ENCODE measurements around the gene RTP3.
"Not testable (repeated sequence)": the region's sequence is repeated elsewhere in the genome, so short reads cannot be mapped to it uniquely, and the experiment has no call there.

The RTP3 gene

DNA sequence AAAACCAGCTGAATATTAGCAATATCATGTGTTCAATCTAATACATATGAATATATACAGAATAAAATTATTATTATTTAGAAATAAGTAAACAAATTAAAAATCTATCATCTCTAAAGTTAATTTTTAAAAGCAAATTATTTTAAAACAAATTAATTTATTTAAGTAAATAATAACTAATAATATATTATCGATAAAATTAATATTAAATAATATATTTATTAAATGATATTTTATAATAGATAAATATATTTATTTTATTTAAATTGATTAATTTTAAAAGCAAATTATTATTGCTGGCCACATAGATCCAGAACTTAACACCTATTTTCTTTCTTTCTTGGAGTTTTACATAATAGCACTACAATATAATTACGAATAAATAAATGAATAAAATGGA lies 22.2 kb downstream of the RTP3 start:
- no peak for DNase-seq (ENCODE audit: low spot score)

DNA sequence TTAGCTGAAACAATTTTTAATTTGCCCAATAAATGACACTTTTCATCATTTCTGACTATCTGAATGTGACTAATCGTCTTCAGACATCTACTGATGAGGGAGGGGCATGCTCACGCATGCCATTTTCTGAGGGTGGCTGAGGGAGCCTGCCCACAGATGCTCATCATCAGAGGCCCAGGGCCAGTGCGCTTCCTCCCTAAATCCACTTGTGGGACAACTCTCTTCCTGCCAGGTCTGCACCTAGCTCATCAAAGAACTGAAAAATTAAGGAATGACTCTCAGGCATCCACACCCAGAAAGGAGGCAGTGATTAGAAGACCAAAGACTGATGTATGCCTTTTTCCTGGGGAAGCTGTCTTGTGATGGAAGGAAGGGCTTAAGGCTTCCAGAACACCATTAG lies 22.8 kb downstream of the RTP3 start:
- no peak for DNase-seq (ENCODE audit: low spot score)

DNA sequence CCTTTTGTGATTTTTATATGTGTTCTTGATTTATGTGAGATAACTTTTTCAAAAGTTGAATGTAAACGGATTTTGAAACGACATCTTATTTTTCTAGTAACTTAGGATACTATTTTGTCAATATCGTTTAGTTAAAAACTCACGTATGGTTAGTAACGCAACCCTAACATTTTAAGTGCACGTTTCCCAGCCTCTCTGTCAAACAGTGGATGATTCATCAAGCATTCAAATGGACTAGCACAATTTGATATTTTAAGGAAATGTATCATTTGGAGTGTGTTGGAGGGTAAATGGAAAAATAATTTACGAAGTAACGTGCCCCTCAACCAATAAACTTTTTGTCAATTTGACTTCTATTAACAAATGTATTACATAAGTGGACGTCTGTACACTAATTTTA lies 23.3 kb downstream of the RTP3 start:
- DNase-seq (ENCODE audit: low spot score): no peak

DNA sequence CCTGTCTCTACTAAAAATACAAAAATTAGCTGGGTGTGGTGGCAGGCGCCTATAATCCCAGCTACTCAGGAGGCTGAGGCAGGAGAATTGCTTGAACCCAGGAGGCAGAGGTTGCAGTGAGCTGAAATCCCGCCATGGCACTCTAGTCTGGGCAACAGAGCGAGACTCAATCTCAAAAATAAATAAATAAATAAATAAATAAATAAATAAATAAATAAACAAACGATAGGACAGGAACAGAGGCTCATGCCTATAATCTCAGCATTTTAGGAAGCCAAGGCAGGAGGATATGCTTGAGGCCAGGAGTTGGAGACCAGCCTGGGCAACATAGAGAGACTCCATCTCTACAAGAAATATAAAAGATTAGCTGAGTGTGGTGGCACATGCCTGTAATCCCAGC lies 24.4 kb downstream of the RTP3 start:
- DNase-seq (ENCODE audit: low spot score): not testable (repeated sequence)

DNA sequence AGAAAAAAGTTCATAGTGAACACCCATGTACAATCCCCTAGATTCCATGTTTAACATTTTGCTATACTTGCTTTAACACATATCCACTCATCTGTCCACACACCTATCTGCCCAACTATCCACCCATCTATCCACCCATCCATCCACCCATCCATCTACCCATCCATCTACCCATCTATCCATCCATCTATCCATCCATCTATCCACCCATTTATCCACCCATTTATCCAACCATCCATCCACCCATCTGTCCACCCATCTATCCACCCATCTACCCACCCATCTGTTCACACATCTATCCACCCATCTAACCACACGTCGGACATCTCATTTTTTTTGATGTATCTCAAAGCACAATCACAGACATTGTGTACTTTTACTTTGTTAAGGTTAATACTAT lies 25.8 kb downstream of the RTP3 start:
- DNase-seq (ENCODE audit: low spot score): no peak

DNA sequence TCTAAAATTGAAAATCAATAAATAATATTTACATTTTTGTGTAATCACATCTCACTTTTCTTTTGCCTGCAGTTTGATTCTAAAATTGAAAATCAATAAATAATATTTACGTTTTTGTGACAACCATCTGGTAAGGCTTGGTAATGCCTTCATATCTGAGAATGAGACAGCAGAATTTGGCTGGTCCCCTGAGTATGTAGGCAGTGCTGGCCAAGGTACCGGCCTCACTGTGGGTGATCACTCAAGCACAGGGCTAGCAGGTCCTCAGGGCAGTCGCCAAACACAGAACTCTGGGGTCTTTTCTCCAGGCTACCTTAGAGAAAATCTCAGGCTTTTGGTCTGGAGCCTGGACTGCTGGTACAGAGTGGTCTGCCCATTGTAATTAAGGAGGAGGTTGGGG lies 26.2 kb downstream of the RTP3 start:
- no peak for DNase-seq (ENCODE audit: low spot score)

DNA sequence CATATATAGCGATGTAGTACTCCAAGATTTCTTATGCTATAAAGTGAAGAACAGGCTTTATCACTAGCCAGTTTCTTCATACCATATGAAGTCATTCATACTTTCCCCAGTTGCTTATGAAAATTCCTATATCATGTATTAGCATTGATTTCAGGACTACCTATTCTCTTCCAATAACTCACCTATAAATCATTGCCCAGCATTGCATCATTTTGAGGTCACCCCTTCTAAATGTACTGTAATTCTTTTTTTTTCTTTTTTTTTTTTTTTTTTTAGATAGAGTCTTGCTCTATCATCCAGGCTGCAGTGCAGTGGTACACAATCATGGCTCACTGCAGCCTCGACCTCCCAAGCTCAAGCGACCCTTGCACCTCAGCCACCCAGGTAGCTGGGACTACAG lies 27.1 kb downstream of the RTP3 start:
- DNase-seq (ENCODE audit: low spot score): no peak

DNA sequence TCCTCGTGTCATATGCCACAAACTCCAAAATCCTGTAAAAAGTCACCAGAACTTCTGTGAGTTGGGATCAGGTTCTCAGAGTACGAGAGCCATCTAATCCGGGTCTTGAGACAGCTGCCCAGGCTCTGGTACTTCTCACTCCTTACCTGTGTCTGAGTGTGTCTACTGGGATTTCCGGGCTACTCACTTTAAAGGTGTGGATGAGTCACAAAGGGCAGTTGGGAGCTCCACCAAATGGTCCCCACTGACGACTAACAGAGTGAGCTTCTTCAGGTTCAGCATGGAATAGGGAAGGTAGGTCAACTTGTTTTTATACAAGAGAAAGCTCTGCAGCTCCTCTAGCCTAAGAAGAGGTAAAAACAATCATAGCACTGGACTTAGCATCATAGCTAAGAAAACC lies 29.5 kb downstream of the RTP3 start:
- no peak for DNase-seq (ENCODE audit: low spot score)

DNA sequence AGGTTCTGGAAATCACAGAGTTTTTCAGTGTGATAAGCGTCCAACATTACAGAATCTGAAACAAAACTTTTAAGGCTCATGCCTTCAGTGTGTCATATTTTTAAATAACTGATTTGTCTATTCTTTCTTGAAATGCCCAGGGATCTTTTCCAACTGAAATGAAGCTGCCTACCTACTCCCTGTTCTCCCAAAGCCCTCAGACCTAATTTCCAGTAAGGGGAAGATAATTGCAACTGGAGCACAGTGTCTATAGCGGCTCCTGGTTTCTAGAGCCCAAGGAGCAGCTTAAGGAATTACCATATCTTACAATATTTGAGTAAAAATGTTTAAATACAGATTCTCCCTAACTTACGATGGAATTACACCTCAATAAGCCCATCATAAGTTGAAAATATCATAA lies 35.3 kb downstream of the RTP3 start:
- DNase-seq (ENCODE audit: low spot score): no peak

DNA sequence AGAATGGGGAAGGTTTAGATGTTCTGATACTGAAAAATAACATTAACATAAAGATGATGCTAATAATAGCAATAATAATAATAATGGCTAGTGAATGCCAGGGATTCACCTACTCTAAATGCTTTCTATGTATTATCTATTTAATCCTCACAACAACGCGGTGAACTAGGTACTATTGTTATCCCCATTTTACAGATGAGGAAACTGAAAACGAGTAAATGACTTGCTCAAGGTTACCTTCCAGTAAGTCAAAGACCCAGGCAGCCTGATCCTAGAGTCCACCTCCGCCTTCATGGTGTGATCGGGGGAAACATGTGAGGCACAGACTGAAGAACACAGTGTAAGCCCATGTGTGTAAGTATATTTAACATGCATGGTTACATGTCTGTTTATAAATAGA lies 38.0 kb downstream of the RTP3 start:
- DNase-seq (ENCODE audit: low spot score): no peak

DNA sequence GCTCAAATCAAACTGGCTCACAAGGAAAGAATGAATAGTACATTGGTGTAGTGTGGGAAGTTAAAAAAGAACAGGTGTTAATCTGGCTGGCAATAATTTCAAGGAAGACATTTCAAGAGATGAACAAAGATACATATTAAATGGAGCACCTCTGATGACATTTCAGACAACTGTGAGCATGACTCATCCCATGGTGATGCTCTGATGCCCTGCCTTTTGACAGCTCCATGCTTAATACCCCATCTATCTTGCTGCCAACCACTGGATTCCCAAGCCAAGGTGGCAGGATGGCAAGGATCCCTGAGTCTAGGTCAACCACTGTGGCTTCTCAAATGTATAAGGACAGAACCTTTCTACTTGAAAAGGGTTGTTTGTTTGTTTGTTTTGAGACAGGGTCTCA lies 39.0 kb downstream of the RTP3 start:
- no peak for DNase-seq (ENCODE audit: low spot score)

DNA sequence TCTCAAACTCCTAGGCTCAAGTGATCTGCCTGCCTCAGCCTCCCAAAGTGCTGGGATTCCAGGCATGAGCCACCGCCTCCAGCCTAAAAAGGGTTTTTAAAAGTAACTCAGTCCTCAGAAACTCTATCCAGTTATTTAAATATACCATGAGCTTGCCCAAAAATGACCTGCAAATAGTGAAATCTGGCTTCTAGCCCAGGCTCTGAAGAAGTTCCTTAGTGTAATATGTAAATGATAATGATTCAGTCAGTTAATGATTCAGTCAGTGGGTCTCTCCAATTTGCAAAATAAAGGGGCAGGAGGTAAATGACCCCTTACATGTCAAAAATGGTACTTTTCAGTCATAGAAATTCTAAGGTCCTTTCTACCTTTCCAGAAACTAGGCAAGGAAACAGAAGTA lies 39.5 kb downstream of the RTP3 start:
- no peak for DNase-seq (ENCODE audit: low spot score)

DNA sequence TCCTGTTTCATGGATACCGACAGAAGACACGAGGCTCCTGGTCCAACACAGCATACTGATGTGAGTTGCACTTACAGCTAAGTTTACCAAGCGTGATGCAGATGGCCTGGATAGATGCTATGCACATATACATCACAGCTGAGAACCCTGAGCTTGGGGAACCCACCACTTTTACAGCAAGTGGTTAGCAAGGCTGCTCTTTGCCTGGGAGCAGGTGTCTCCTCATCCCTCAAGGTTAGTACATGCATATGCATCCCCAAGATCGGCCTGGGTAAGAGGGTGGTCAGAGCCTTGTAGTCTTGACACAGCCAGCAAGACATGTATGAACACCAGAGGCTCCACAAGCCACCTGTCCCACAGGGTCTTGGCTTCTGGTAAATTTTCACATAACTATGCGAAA lies 40.0 kb downstream of the RTP3 start:
- no peak for DNase-seq (ENCODE audit: low spot score)

DNA sequence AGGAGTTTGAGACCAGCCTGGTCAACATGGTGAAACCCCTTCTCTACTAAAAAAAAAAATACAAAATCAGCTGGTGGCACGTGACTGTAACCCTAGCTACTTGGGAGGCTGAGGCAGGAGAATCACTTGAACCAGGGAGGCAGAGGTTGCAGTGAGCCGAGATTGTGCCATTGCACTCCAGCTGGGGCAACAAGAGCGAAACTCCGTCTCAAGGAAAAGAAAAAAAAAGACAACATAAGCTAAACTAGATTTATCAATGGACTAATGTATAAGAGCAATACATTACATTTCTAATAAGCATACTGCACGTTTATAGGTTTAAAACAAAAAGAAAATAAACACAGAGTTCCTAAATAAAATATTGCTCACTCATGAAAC lies 40.6 kb downstream of the RTP3 start:
- not testable (repeated sequence) for DNase-seq (ENCODE audit: low spot score)

DNA sequence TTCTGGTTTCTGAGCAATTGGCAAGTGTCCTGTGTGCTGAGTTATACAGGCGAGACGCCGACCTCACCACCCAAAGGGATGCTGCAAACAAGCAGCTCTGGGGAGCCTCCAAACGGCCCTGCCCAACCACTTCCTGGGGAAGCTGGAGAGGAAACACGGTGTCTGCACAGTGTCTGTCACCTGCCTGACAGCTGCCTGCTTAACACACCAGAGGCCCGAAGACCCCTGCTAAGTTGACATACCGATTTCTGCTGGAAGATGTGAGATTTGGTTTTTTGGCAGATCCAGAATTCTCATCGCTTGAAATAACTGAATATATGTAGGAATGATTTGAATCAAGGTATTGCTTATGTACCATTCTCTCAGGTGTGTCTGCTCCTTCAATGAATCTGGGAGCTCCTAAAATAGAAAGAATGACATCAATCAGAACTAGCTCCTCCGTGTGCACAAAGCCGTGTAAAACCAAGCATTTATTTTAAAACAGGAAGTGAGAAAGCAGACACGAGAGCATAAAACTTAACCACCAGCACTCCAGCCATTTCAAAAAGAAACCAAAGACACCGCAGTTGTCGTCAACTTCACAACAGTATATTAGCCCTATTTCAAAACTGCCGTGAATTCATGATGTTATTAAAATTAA lies 41.1 kb downstream of the RTP3 start:
- no peak for DNase-seq (ENCODE audit: low spot score)

DNA sequence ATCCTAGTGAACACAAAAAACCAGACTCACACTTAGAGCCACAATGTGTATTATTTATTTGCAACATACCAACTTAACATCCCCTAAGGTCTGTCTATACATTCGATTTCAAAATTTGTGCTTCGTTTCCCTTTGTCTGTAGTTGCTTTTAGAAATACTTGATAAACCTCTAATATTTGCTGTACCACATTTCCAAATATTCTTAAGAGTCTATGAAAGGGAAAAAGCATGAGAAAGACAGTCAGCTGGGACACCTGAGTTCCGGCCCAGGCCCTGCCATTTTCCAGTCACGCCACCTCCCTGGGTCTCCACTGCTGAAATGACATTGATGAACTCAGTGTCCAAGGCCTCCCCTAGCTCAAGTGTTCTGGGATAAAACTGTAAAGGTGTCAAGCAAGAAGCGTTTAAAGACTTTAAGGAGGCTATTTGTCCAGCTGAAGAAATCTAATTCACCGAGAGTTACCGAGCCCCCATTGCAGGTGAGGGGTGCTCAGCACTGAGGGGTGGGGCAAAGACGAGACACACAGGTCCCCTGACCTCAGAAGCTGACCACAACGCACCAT lies 41.7 kb downstream of the RTP3 start:
- no peak for DNase-seq (ENCODE audit: low spot score)

DNA sequence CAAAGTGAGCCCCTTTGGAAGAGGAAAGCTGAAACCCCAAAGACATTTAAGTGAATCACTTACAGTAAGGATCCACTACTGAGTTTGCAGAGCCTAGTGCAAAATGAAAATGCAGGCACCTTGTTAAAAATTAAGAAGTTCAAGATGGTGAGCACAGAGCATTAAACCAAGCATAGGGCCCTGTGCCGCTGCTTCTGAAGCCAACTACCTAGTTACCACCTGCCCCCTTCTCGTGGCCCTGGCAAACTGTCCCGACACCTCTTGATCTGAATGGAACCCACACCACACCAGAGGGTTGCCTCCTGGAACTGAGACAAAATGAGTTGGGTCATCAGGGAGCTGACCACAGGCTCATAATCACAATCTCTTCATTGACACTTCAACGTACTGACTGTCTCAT lies 42.8 kb downstream of the RTP3 start:
- DNase-seq (ENCODE audit: low spot score): no peak

DNA sequence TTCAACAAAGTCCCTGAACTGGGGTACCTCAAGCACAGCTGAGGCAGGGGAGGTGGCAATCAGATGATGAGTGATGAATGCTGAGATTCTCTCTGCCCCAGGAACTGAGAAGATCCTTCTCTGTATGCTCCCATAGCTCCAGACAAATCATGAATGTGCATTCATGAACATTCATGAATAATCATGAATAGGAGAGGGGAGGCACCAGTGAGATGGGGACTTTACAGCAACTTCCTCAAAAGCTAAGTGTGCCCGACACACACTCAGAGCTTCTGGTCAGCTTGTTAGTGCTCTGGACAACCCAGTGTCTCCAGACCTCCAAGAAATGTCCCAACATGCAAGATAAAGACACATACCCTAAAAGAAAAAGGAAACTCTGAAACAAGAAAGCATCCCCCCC lies 44.1 kb downstream of the RTP3 start:
- no peak for DNase-seq (ENCODE audit: low spot score)

DNA sequence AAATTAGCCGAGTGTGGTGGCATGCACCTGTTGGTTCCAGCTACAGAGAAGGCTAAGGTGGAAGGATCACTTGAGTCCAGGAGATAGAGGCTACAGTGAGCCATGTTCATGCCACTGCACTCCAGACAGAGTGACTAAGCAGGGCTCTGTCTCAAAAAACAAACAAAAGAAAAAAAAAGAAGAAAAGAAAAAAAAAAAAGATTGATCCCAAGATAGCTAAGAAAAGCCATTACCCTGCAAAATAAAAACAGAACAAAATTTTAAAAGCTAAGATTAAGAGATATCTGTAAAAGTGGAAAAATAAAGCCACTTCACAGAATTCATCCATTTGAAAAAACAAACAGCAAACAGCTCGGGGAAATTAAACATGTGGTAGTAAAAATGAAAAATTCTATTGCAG lies 44.6 kb downstream of the RTP3 start:
- no peak for DNase-seq (ENCODE audit: low spot score)

DNA sequence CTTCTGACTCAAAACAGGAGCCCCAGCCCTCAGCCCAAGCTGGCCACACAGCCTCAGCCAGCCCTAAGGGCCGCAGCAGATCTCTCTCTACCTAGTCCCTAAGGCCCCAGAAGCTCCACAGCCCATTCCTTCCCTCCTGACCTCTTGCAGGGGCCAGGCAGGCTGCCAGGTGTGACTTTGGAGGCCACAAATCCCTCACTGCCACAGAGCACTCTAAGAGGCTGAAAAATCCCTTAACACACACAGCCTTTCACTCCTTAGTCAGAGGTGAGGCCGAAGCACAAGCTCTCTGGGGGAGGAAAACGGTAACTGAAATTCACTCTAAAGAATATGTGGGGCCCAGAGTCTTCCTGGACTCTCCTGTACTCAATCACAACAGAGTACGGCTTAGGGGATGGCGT lies 45.0 kb downstream of the RTP3 start:
- DNase-seq (ENCODE audit: low spot score): no peak

DNA sequence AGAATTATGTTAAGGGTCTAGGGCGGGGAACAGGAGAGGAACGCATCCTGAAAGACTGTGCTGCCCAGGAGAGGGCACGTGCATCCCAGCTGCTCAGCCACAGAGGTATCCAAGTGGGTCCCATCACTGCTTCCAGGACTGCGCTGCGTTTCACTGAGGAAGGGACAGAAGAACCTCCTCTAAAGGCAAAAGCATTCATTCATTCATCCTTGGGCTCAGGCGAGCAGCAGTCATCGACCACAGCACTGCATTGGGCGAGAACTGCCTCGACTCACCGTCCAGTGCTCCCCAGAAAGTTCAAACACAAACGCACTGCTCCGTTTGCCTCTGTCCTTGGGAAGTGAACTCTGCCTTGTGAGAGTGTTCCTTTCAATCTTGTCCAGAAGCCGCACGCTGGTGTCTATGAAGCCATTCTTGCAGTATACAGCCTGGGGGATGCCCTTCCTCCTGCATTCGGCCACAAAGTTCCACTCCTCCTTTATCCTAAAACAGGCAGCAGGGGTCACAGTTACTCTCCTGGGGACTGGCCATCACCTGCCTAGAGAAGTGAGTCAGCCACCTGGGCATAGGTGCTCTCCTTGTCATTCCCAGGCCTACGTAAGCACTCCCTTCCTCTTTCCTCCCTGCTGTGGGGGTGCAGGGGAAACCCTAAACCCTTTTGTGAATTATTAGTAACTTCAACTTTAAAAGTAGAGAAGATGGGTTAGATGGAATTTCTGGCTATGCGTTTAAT lies 47.2 kb downstream of the RTP3 start:
- no peak for DNase-seq (ENCODE audit: low spot score)

DNA sequence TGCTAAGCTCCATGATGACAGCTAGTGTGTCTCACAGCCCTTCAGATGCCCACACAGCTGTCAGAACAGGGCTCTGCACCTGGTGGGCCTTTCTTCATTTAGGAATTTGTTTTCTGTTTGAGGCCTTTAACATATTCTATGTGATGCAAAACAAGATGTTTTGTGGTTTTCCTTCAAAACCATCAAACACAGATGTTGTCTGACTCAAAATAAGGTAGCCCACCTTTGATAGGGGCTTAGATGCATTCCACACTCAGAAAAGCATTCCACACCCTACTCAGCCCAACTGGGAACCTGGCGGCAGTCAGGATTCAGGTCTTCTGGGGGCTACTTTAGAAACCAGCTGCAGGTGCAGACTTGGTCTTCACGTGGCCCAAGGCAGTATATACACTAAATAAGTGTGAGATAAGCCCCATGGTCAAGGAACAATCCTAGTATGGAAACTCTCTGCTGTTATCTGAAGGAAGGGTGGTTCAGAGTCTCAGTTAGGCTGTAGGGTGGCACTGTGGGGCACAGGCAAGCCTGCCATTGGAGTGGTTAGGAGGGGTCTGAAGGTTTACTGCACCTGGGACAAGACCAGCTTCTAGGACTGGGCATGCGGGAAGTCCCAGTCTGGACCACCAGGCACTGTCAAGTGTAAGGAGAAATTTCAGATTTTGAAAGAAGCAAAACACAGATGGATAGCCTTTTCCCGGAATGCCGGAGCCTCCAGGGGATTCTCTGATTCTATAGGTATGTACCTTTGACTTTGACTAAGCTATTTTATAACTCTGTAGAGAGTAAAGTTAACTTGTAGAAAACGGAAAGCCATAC lies 48.2 kb downstream of the RTP3 start:
- DNase-seq (ENCODE audit: low spot score): no peak

DNA sequence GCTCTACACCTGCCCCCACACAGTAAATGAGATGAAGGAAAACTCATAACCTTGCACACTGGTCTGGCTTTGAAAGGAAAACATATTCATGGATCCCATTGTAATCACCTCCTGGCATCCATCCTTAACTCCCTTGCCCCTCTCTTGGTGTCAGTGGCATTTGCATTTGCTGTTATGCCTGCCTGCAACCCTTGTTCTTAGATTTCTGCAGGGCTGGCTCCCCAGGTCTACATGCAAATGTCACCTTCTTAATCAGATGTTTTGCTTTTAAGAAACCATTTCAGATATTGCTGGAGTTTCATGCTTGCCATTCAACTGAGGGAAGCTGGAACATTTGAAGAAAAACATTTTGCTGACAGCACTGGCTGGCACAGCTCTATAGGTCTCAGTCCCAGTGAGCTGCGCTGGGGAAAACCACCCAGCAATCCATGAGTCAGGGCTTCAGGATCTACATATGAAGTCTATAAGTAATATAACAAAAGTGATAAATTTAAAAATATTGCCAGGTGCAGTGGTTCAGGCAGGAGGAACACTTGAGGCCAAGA lies 49.2 kb downstream of the RTP3 start:
- no peak for DNase-seq (ENCODE audit: low spot score)

Data from RKO (cell line).